CD4-positive, alpha-beta T cell treated with Interleukin-4 for 1 hour (primary cell): Measurements from ENCODE around the gene NSUN4.
"Not testable (repeated sequence)": the region's sequence is repeated elsewhere in the genome, so short reads cannot be mapped to it uniquely, and the experiment has no call there.

ENCODE experiments used
- DNase-seq, 2 donors: peaks; one replicate each; pipeline ENCODE4 v3.0.0-alpha.2; 2020 to 2022

NSUN4 gene

DNA sequence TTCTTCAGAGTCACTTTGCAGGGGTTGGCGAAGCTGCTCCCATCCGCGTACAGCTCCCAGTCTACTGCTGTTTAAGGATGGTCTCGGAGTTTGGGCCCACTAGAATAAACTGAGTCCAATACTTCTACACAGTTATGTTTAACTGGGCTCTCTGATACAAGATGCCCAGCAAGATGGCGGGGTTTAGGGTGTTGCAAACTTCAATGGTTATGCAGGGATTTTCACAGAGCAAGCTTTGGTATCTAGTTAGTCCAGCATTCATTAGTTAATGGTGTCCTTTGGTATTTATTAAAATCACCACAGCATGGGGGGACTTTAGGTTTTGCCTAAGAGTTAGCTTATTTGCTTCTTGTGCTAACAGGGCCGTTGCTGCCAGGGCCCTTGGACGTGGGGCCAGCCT is 12.4 kb upstream of the NSUN4 start:
- DNase-seq: not testable (repeated sequence)

DNA sequence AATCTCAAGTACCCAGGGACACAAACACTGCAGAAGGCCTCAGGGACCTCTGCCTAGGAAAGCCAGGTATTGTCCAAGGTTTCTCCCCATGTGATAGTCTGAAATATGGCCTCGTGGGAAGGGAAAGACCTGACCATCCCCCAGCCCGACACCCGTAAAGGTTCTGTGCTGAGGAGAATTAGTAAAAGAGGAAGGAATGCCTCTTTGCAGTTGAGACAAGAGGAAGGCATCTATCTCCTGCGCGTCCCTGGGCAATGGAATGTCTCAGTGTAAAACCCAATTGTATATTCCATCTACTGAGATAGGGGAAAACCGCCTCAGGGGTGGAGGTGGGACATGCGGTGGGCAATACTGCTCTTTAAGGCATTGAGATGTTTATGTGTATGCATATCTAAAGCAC is 10.8 kb upstream of the NSUN4 start:
- not testable (repeated sequence) for DNase-seq

DNA sequence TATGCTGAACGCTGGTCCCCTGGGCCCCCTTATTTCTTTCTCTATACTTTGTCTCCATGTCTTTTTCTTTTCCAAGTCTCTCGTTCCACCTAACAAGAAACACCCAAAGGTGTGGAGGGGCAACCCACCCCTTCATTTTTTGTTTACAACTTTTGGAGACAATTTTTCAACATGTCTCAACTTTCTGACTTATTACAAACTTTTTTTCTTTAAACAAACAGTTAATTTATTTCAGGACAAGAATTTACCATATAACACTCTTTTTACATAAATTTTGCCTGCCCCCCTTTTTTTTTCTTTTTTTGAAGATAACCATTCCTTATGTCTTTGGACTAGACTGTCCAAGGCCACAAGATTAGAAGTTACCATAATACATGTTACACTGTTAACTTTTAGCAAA is 10.2 kb upstream of the NSUN4 start:
- DNase-seq: not testable (repeated sequence)

DNA sequence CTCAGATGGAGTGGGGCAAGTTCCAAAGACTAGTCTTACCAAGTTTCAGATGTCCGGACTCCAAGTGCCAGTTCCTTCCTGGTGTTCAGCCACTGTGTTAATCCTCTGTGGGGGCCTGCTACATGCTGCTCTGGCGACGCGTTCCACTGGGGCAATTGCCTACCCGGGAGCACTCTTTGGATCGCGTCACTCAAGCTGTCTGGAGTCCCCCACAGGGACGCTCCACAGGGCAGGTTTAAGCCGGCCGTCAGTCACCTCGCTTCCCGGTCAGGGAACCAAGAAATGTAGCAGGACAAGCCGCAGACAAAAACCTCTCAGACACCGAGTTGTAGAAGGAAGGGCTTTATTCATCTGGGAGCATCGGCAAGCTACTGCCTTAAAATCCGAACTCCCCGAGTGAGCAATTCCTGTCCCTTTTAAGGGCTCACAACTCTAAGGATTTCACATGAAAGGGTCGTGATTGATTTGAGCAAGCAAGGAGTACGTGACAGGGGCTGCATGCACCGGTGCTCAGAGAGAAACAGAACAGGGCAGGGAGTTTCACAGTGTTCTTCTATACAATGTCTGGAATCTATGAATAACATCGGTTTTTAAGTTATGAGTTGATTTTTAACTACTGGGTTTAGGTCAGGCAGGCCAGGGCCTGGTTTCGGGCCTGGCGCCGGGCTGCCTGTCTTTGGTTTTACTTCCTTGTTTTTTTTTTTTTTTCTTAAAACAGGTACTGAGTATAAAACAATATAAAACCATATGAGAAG is 8.6 kb upstream of the NSUN4 start:
- DNase-seq: not testable (repeated sequence)

DNA sequence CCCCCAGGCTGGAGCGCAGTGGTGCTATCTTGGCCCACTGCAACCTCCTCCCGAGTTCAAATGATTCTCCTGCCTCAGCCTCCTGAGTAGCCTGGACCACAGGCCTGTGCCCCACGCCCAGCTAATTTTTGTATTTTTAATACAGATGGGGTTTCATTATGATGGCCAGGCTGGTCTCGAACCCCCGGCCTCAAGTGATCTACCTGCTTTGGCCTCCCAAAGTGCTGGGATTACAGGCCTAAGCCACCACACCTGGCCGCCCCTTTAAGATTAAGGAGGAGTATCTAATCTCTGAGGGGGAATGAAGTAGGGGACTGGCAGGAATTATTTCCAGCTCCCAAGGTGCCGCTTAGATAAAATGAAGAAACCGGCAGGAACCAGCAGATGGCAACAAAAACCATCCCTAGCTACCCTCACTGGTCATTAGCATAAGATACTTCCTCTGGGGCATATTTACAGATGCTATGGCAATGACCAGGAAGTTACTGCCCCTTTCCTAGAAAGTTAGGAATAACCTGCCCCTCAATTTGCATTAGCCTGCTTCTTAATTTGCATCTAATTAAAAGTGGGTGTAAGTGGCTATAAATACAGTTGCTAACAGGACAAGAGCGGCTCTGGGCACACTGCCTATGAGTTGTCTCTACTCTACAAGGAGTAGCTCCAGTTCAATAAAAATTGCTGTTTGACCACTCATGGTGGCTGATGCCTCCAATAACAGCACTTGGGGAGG is 7.1 kb upstream of the NSUN4 start:
- DNase-seq: peak; percentile 11 to 20

DNA sequence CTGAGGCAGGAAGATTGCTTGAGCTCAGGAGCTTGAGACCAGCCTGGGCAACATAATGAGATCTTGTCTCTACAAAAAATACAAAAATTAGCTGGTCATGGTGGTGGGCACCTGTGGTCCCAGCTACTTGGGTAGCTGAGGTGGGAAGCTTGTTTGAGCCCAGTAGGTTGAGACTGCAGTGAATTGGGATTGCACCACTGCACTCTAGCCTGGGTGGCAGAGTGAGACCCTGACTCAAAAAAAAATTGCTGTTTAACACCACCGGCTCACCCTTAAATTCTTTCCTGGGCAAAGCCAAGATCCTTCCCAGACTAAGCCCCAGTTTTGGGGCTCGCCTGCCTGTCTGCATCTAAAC is 6.6 kb upstream of the NSUN4 start:
- DNase-seq: no peak

- DNase-seq: no peak
Observed at GRCh38 chr1:46335081-46335480, 5.5 kb upstream of the NSUN4 start.

DNA sequence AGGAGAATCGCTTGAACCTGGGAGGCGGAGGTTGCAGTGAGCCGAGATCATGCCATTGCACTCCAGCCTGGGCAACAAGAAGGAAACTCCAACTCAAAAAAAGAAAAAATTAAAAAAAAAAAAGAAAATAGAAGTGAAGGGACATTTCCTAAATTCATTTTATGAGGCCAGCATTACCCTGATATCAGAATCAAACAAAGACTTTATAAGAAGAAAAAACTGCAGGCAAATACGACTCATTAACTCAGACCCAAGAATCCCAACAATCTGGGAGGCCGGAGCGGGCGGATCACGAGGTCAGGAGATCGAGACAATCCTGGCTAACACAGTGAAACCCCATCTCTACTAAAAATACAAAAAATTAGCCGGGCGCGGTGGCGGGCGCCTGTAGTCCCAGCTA is 3.2 kb upstream of the NSUN4 start:
- DNase-seq: not testable (repeated sequence)

DNA sequence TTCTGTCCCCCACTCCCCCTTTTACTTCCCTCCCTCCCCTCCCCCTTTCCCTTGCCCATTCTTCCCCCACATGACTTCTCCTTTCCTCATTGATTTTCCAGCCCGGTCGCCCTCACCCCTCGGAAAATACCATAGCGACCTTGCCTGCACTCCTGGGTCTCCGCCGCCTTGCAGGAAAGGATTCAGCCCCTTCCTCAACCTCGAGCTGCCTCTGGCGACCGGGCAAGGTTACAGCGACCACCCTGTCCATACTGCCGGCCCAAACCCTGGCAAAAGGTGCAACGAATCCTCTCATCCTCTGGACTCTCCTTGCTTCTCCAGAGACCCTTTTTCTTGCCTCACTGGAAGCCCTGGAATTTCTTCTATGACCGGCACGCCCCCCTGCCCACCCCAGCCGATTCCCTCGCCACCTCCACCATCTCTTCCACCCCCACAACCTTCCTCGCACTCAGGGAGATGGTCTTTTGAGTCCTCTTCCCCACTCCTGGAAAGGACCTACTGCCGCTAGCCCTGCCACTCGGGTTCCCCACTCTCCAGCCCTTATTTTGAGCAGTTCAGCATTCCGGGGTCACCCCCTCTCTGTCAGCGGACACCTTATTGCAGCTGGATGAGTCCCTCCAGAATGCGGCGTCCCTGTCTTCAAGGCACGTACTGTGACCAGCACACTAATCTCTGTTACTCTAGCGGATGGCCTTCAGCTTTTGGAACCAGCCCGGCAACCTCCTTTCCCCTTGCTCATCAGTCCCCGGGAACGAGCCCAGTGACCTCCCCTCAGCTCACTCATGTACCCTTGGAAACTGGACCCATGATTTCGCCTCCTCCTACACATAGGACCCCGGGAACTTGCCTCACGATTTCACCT is 846 bp downstream of the NSUN4 start:
- no peak for DNase-seq

- peak; percentile 35 to 38 for DNase-seq
Observed at GRCh38 chr1:46342084-46342656, 1.6 kb downstream of the NSUN4 start.

- DNase-seq: no peak
Observed at GRCh38 chr1:46342677-46343350, 2.2 kb downstream of the NSUN4 start.

DNA sequence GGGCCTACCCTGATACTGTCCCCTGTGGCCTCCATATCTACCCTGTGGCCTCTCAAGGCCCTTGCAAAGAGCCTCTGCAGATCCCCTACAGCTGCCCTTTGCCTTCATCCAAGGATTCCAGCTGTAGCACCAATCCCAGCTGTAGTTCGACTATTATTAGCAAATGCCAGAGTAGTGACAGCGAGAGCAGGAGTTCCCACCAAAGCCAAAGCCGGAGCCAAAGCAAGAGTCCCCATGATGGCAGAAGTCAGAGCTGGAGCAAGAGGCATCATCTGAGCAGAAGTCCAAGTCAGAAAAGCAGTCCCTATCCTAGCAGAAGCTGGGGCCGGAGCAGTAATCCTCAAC is 2.7 kb downstream of the NSUN4 start:
- no peak for DNase-seq

GRCh38 chr1:46343705-46344104 is 3.1 kb downstream of the NSUN4 start:
- no peak for DNase-seq

GRCh38 chr1:46344481-46344880 is 3.9 kb downstream of the NSUN4 start:
- no peak for DNase-seq

DNA sequence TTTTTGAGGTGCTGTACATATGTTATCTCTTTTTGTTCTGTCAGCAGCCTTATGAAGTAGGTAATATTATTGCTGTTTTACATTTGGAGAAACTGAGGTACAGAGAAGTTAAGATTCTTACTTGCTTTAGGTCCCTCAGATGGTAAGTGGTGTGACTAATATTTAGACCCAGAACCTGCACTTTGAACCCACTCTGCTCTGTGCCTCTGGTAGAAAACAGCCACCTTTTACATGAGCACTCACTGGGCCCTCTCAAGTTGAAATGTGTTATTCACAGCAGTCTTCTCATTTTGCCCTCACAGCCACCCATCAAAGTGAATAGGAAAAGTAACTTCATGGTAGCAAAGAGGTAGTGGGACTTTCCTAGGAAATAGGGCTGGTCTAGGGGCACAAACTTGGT is 4.7 kb downstream of the NSUN4 start:
- no peak for DNase-seq

DNA sequence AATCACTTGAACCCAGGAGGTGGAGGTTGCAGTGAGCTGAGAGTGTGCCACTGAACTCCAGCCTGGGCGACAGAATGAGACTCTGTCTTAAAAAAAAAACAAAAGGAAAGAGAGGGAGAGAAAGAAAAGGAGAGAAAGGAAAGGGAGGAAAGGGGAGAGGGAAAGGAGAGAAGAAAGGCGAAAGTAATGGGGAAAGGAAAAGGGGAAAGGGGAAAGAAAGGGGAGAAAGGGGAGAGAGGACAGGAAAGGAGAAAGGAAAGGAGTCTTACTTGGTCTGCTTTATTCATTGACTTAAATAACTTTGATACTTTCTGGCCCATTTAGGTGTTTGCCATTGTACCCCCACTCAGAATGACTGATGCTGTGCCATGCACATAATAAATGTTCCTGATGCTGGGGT is 11.8 kb downstream of the NSUN4 start:
- DNase-seq: no peak

DNA sequence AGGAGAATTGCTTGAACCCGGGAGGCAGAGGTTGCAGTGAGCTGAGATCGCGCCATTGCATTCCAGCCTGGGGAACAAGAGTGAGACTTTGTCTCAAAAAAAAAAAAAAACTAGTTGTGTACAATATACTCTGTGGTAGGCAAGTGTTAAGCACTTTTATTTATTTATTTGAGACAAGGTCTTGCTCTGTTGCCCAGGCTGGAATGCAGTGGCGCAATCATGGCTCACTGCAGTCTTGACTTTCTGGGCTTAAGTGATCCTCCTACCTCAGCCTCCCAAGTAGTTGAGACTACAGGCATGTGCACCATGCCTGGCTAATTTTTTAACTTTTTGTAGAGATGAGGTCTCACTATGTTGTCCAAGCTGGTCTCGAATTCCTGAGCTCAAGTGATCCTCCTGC is 15.3 kb downstream of the NSUN4 start:
- not testable (repeated sequence) for DNase-seq

DNA sequence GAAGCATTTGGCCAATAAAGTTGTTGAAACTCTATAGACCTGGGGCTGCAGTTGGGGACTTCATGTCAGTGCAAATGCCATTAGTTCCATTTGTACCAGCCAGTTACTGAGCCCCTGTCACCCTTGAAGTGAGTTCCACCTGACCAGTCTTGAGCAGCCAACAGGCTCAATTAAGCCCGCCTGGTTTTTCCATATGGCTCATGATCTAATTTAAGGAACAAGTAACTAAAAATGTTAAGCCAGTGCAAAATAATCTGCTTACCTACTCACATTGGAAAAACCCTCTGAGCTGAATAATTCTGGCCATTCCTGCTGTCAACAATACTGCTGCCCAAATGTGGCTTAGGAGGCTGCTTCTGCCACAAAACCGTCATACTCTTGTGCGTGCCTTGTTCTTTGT is 21.6 kb downstream of the NSUN4 start:
- DNase-seq: no peak

DNA sequence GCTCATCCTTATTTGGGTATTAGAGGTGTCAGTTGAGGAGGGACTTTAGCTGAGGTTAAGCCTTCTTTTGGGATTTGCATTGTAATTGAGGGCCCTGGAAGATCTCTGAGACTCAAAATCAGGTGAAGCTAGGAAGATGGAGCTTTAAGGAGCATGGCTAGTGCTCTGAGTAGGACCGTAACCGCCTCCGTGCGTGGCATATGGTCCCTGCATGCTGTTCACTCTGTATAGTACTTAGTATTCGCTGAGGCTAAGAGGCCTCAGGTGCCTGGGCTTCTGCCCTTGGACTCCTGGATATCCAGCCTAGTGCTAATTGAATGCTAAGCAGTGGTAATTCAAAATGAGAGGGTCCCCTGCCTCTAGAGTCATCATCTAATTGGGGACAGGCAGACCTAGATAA is 22.5 kb downstream of the NSUN4 start:
- DNase-seq: no peak

GRCh38 chr1:46364612-46365011 is 24.0 kb downstream of the NSUN4 start:
- DNase-seq: no peak

DNA sequence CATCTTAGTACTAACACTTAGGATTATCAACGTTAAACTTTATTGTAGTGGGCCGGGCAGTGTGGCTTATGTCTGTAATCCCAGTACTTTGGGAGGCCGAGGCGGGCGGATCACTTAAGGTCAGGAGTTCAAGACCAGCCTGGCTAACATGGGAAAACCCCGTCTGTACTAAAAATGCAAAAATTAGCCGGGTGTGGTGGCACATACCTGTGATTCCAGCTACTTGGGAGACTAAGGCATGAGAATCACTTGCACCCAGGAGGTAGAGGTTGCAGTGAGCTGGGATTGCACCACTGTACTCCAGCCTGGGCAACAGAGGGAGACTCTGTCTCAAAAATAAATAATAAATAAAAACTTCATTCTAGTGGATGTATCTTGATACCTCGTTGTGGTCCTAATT is 25.2 kb downstream of the NSUN4 start:
- not testable (repeated sequence) for DNase-seq

GRCh38 chr1:46367072-46367471 is 26.5 kb downstream of the NSUN4 start:
- DNase-seq: no peak

DNA sequence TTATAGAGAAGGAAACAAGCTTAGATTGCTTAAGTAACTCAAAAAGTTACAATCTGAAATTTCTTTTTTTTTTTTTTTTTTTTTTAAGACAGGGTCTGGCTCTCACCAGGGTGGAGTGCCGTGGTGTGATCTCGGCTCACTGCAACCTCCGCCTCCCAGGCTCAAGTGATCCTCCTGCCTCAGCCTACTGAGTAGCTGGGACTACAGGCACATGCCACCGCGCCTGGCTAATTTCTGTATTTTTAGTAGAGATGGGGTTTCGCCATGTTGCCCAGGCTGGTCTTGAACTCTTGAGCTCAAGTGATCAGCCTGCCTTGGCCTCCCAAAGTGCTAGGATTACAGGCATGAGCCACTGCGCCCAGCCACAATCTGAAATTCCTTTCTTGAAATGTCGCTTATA is 27.1 kb downstream of the NSUN4 start:
- not testable (repeated sequence) for DNase-seq
